Measurements from ENCODE around the gene PMM1. TPM values are rescaled to one million over a fixed set of nuclear protein-coding genes. Genes with fewer than 3 reads are reported as not detected.
A peak's percentile ranks its signal among the peaks of the same experiment; 100 is the strongest.

The PMM1 gene
- total RNA-seq, 1 experiment from 2014 or later: 19.8 TPM

DNA sequence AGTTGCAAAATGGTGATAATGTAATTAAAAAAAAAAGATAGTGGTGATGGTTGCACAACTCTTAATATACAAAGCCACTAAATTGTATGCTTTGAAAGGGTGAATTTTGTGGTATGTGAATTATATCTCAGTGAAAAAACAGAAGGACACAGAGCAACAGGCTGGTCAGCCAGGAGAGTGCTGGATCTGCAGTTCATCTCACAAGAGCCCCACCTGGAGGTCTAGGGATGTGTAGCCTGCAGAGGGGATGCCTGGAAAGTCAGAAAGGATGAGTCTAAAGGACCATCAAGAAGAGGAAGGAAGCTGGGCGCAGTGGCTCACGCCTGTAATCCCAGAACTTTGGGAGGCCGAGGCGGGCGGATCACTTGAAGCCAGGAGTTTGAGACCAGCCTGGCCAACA, 54.4 kb downstream of the PMM1 start:
- peak; percentile 54; the same call in 2 of the 3 replicates for TF ChIP-seq CTCF (conservative IDR thresholded peaks at IDR 0.05)
- Histone ChIP-seq H3K4ac (ENCODE audit: low read depth, low read length) (no peak overlapping the region), H3K79me1 (ENCODE audit: insufficient read depth, low read depth, low read length, poor library complexity, severe bottlenecking) (no peaks in the 10 kb centered on the region), H3K9me3 (ENCODE audit: control insufficient read depth, low read depth, low read length) (no peaks in the 10 kb centered on the region), H3K4me1 (ENCODE audit: insufficient read depth, low read length) (no peaks in the 10 kb centered on the region), H3K4me2 (ENCODE audit: insufficient read depth, insufficient read length, low read length) (no peak overlapping the region), H2BK15ac (ENCODE audit: low read depth, low read length) (no peak overlapping the region), H4K5ac (ENCODE audit: insufficient read length, low read depth, low read length) (no peak overlapping the region), H3K23ac (ENCODE audit: insufficient read length, low read depth, low read length) (no peak overlapping the region), H4K8ac (replicated peaks; ENCODE audit: insufficient read length, low read depth, low read length) (no peak overlapping the region), H2AK5ac (ENCODE audit: insufficient read length, low read length) (no peak overlapping the region), H3K27ac (ENCODE audit: insufficient read length, low read depth, low read length) (no peak overlapping the region), H2BK5ac (ENCODE audit: insufficient read length, low read length) (no peak overlapping the region), H2AFZ (ENCODE audit: low read length) (no peak overlapping the region), H3K79me2 (ENCODE audit: insufficient read depth, low read length) (peaks cover 1% of the 10 kb centered on the region; the same call in 1 of the 2 replicates), H2BK20ac (ENCODE audit: low read depth, low read length, poor library complexity, severe bottlenecking) (no peak overlapping the region), H4K91ac (ENCODE audit: insufficient read length, low read depth, low read length) (no peak overlapping the region), H3K56ac (ENCODE audit: insufficient read length, low read depth, low read length) (no peak overlapping the region), H3T11ph (ENCODE audit: low read length) (no peak overlapping the region), H2BK120ac (ENCODE audit: low read depth, low read length, poor library complexity, severe bottlenecking) (no peak overlapping the region), H3K18ac (ENCODE audit: insufficient read length, low read depth, low read length) (no peak overlapping the region), H4K20me1 (ENCODE audit: control insufficient read depth, insufficient read depth, insufficient read length) (no peaks in the 10 kb centered on the region), H3K27me3 (ENCODE audit: insufficient read depth, low read length) (no peaks in the 10 kb centered on the region), H3K23me2 (ENCODE audit: insufficient read length, low read depth, low read length, poor library complexity, severe bottlenecking) (no peaks in the 10 kb centered on the region), H2BK12ac (ENCODE audit: insufficient read length, low read depth, low read length) (no peak overlapping the region), H3K14ac (ENCODE audit: insufficient read depth, low read length) (no peak overlapping the region), H3K9ac (ENCODE audit: extremely low read depth, insufficient read length, low read length) (no peak overlapping the region)
- Mint-ChIP-seq H3K9me3 (no peaks in the 10 kb centered on the region), H3K4me1 (peaks cover 8 to 14% of the 10 kb centered on the region in 2 experiments), H3K27ac (peak overlapping the region in 1 of 3 experiments; percentile 80; a peak in 3 of 7 replicates), H3K4me3 (peak overlapping the region in 1 of 2 experiments; percentile 41; a peak in 1 of 5 replicates), H3K27me3 (ENCODE audit: low read depth) (no peaks in the 10 kb centered on the region), H3K36me3 (ENCODE audit: insufficient read depth in 1 of 3, low read depth in 3 of 3) (peaks cover 12 to 69% (median 25%) of the 10 kb centered on the region in 3 experiments; a peak in 6 of 7 replicates)
- peak; percentile 67 for DNase-seq
- no CpG with 5 or more reads among the region's 5 CpGs for WGBS (ENCODE audit: extremely low coverage, insufficient read length, low lambda C conversion rate)
